Mesenteric fat pad (tissue), 1 donor: Measurements from ENCODE around the gene SPIN2B. TPM values are rescaled to one million over a fixed set of nuclear protein-coding genes. Genes with fewer than 3 reads are reported as not detected.
A peak's percentile ranks its signal among the peaks of the same experiment; 100 is the strongest.
"Not testable (repeated sequence)": the region's sequence is repeated elsewhere in the genome, so short reads cannot be mapped to it uniquely, and the experiment has no call there.

Source experiments
- DNase-seq: peaks from one replicate; pipeline ENCODE4 v3.0.0-alpha.2; 2020; ENCODE audit warnings: low spot score
- long read RNA-seq: library from polyadenylated mRNA; unstranded; transcript quantifications from one replicate; pipeline ENCODE4 v2.0.0, GENCODE V29; 2020
- total RNA-seq: library from RNA; stranded (reverse); fragmentation: NEBNext Ultra II Directional; extraction: Animal tissue kit (Norgen Biotek cat#: 25700); gene quantifications from one replicate; pipeline ENCODE4 v1.2.1, GENCODE V29; 2021
- donor health status: DM: yes; HTN: yes; CAD: no.

Gene SPIN2B
- total RNA-seq, result 15.0 TPM
- long read RNA-seq, transcript SPIN2B-202 (2 exons, 1,258 nt), result major isoform, 9 of 25 reads
- long read RNA-seq, partial matches to known transcripts, result 0 of 25 reads
- long read RNA-seq, other reads (novel, unspliced or antisense), result 15 of 25 reads

- DNase-seq, result peak; percentile 91
Measured at GRCh38 chrX:57121162-57121755, at the start of gene SPIN2B. TSS of gene SPIN2B (minus strand) at chrX:57121548.

DNA sequence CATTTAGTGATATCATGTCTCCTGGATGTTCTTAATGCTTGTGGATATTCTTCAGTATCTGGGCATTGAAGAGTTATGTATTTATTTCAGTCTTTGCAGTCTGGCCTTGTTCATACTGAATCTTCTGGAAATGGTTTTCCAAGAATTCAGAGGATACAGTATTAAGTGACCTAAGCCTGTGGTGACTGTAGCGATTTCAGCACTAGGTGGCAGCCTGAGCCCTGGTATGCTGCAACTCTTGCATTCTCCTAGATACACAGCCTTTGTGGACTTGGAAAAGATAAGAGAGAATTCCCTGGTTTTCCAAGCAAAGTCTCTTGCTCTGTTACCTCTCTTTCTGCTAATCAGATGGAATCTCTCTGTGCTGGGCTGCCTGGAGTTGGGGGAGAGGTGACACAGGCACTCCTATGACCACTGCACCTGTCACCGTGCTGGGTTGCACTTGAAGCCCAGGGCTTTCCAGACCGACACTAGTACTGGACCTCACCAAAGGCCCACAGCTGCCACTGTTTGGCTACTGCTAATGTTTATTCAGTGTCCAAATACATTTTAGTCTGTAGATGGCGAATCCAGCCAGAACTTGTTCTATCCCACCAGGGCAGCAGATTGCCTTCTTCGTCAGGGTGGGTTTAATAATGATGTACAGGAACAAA is 35.2 kb upstream of the SPIN2B start:
- DNase-seq, result no peak

- DNase-seq, result no peak
Measured at GRCh38 chrX:57155171-57155570, 33.8 kb upstream of the SPIN2B start.

GRCh38 chrX:57152222-57152621 is 30.9 kb upstream of the SPIN2B start:
- DNase-seq, result not testable (repeated sequence)

DNA sequence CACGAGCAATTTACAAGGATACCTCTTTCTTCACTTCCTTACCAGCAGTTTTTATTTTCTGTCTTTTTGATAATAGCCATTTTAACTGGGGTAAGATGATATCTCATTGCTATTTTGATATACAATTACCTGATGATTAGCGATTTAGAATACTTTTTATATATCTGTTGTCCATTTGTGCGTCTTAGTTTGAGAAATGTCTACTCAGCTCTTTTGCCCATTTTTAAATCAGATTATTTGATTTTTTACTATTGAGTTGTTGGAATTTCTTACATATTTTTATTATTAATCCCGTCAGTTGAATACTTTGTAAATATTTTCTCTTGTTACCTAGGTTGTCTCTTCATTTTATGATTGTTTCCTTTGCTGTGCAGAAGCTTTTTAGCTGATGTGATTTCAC is 17.3 kb upstream of the SPIN2B start:
- no peak for DNase-seq

DNA sequence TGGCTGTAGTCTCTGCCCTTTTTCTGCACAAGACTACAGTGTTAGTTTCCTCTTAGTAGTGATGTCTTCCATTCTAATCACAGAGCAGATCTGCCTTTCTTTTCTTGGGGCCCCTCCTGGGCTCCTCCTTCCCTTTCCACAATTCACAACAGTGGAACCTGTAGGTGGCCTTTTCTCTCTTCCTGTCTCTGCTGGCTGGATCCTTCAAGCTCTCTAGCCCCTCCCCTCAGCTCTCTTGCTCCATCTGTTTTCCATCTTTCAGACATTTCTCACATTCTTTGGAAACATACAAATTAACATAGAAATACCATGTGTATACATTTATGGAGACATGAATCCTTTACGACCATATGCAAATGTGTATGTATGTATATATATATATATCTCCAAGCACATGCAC is 16.2 kb upstream of the SPIN2B start:
- no peak for DNase-seq

DNA sequence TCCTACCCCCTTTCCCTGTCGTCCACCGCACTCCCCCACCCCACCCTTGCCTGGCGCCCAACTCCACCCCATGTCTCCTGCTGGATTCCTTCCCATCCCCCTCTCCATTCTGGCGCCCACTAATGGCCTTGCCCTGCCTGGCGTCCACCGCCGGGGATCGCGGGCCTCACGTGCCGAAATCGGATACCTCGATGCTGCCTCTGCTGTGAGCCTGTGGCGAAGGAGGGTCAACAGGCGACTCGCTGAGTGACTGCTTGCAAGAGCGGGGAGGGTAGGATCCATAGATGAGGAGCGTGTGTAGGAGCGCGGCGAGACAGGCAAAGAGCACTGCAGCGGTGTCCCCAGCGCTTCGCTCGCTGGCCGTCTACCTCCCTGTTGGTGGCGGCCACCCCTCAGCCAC is 15.7 kb upstream of the SPIN2B start, which contains the start of gene SPIN2A:
SPIN2A (minus strand) TSS at position 325 of the 400 bp plus-strand sequence. CDS start 800 bp downstream, outside the sequence.
- not testable (repeated sequence) for DNase-seq

DNA sequence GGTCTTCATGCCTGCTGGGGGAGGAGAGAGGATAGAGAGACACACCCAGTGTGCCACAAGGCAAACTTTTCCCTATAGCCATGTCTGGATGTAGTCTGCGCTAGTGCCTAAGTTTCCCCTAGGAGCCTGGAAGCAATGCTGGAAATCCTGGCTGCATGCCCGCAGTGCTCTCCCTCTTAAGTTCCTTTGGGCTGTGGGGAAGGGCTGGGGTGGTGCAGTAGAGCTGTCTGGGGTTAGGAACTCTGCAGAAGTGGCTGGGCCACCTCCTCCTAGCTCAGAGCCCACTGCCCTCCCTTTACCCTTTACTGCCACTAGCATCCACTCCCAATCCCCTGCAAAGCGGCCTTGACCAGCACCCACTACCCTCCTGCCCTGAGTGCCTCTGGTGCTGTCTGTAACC is 15.2 kb upstream of the SPIN2B start:
- DNase-seq, result not testable (repeated sequence)

GRCh38 chrX:57135287-57135686 is 13.9 kb upstream of the SPIN2B start:
- no peak for DNase-seq

DNA sequence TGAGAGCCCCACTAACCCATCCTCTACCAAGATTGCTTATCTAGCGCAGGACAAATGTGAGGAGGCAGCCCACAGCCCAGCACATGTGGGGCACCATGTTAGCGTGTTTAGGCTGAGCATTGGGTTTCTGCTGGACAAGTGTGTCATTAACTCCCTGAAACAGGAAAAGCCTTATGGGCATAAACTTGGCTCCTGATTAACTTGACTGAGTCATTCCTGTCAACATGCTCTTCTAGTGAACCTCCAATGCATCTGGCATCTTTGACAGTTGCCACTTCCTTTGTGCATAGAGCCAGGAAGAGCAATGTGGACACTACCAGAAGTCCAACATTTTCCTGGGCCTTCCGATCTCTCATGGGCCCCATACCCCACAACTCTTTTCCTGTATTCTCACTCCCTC is 13.4 kb upstream of the SPIN2B start:
- no peak for DNase-seq

GRCh38 chrX:57133706-57134105 is 12.4 kb upstream of the SPIN2B start:
- no peak for DNase-seq

DNA sequence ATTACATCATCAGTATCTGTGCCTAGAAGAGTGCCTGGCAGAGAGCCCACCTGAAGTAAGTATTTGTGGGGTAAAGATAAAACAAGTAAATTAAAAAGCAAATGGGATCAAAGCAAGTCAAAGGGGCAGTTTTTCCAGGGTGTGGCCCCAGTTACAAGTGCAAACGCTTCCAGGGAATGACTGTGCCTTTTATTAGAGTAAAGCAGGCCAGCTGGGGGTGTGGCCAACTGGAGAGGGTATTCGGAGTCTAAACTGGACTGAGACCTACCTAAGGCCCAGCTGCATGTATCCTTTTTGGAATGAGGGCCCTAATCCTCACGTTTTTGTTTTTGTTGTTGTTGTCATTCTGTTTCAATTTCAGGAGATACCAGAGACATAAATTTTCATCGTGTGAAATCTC is 11.9 kb upstream of the SPIN2B start:
- DNase-seq, result not testable (repeated sequence)

DNA sequence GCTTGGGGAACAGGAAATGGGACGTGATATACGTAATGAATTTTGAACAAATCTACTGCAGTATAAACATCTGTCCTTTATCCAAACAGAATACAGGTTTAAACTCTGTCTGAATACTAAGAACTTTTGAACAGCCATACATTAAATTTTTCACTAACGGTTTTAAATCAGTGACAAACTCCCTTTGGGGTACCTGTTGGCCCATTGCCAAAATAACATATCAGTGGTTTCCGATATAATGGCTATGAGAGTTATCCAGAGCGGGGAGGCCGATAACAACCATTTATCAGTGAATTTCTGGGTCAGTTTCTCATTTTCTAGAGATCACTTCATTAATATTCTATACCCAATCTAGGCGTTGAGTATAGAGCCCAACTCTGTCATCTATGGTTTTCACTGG is 10.7 kb upstream of the SPIN2B start:
- DNase-seq, result no peak

- DNase-seq, result no peak
Measured at GRCh38 chrX:57121816-57122215, 468 bp upstream of the SPIN2B start.

DNA sequence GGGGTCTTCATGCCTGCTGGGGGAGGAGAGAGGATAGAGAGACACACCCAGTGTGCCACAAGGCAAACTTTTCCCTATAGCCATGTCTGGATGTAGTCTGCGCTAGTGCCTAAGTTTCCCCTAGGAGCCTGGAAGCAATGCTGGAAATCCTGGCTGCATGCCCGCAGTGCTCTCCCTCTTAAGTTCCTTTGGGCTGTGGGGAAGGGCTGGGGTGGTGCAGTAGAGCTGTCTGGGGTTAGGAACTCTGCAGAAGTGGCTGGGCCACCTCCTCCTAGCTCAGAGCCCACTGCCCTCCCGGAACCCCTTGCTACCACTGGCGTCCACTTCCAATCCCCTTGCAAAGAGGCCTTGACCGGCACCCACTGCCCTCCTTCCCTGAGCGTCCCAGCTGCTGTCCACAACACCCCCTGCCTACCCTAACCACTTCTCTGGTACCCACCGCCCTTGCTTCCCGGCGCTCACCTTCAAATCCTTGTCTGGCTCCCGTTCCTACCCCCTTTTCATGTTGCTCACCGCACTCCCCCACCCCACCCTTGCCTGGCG is 658 bp downstream of the SPIN2B start:
- DNase-seq, result not testable (repeated sequence)

DNA sequence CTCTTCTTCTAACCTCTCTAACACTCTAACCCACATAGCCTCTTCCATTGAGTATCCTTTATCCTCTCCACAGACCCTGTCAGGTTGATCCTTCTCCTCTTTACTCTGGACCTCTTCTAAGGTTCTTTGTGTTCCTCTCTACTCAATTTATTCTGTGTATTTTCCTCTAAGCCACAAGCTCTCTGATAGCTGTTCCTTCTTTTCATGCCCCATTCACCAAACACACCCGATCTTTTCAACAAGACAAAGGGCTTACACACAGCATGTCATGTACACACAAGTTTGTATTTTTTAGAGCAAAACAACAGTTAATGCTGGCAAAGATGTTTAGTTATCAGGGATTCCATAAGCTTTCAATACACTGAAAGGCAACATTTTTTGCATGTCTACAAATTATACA is 1.9 kb downstream of the SPIN2B start:
- no peak for DNase-seq

DNA sequence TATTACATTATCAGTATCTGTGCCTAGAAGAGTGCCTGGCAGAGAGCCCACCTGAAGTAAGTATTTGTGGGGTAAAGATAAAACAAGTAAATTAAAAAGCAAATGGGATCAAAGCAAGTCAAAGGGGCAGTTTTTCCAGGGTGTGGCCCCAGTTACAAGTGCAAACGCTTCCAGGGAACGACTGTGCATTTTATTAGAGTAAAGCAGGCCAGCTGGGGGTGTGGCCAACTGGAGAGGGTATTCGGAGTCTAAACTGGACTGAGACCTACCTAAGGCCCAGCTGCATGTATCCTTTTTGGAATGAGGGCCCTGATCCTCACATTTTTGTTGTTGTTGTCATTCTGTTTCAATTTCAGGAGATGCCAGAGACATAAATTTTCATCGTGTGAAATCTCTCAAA is 3.8 kb downstream of the SPIN2B start:
- DNase-seq, result not testable (repeated sequence)

DNA sequence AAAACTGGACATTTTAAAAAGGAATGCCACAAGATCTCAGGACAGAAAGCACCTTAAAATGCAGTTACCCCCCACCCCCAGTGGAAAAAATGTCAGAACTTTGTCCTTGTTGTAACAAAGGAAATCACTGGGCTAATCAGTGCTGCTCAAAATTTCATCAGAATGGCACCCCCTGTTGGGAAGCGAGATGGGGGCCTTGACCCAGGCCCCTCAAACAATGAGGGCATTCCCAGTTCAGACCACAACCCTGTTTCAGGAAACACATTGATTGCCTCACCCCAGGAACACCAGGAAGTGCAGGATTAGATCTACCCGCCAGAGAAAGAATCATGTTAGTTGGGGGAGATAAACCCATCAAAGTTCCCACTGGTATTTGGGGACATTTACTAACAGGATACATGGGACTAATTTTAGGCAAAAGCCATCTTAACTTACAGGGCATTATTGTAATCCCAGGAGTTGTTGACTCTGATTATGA is 16.4 kb downstream of the SPIN2B start:
- DNase-seq, result no peak

DNA sequence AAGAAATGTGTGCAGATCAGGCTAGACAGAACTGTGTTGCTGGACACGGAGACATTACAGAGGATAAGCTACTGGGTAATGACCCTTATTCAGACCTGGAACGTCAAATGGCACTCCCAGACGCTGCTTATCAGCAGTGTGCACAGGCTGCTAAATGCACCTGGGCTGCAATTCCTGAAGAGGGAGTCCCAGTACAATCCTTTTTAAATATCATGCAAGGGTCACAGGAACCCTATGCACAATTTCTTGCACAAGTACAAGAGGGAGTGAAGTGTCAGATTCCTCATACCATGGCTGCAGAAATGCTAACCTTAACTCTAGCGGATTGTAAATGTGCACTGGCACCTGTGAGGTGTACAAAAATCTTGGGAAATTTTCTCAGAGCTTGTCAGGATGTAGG is 16.9 kb downstream of the SPIN2B start:
- DNase-seq, result no peak

DNA sequence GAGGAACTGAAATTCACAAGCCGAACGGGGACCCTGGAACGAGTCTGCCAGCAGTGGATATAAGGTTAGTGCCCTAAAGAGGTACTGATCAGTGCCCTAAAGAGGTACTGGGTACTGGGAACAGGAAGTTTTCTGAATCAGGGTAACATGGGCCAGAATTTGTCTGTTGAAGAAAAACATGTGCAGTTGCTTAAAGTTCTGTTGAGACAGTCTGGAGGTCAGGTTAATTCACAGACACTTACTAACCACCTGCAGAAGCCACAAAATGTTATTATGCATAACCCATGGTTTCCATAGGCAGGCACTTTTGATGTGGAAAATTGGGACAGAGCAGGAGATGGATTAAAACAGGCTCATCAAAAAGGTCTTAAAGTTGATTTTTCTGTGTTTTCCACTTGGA is 17.9 kb downstream of the SPIN2B start:
- DNase-seq, result no peak

- not testable (repeated sequence) for DNase-seq
Measured at GRCh38 chrX:57102918-57103317, 18.4 kb downstream of the SPIN2B start.

GRCh38 chrX:57083143-57083542 is 38.2 kb downstream of the SPIN2B start:
- DNase-seq, result no peak
